NCI-H2029 (cell line): ENCODE results near the gene DPYD.

ENCODE experiments used
- DNase-seq: peaks from one replicate; lab custom pipeline; 2025; lab: John Stamatoyannopoulos, UW

Gene DPYD

DNA sequence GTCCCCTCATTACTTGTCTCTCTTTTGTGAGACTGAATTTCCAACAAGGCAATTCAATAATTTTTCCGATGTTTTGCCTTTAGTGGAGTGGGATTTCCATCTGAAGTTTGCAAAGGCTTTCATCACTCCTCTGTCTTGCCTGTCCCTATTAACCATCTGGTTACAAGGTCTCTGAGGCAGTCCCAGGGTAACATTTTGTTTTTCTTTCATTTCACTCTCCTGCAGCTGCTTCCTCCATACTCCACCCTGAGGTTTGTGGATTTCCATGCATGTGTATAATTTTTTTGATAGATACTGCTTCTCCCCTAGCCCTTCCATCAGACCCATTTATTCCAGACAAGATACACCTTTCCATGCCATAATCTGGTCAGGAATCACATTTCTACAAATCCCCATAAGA, 832.4 kb downstream of the DPYD start:
- DNase-seq, result no peak

GRCh38 chr1:97084546-97084945, 836.3 kb downstream of the DPYD start:
- DNase-seq, result no peak

DNA sequence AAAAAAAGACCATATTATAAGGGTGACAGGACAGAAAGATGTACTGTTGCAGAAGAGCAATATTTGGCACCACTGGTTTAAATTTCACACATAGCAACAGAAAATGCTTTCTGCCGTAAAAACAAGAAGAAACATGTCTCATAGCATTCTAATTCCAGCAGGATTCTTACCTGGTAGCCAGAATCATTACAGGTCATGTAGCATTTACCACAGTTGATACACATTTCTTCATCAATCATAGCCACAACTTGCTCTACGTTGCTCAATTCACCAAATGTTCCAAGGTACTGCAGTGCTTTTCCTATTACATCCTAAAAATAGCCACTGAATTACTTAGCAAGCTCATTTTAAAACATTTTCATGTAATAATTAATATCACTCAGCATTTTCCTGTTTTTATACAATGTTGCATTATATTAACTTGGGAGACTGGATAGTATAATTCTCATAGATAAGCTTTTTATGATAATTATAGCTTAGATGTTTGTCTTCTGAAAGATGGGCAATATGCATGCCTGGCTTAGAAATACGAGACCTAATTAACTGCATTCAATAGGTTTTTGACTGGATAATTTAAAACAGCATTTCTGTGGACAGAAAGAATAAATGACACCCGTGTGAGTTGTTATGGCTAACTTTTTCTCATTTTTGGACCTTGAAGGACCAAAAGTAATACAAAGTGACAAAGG, 838.5 kb downstream of the DPYD start:
- DNase-seq, result no peak

GRCh38 chr1:97078872-97079271, 842.0 kb downstream of the DPYD start:
- DNase-seq, result no peak

GRCh38 chr1:97077221-97077620, 843.6 kb downstream of the DPYD start:
- DNase-seq, result no peak

- no peak for DNase-seq
Measured at GRCh38 chr1:97074771-97075170, 846.1 kb downstream of the DPYD start.

DNA sequence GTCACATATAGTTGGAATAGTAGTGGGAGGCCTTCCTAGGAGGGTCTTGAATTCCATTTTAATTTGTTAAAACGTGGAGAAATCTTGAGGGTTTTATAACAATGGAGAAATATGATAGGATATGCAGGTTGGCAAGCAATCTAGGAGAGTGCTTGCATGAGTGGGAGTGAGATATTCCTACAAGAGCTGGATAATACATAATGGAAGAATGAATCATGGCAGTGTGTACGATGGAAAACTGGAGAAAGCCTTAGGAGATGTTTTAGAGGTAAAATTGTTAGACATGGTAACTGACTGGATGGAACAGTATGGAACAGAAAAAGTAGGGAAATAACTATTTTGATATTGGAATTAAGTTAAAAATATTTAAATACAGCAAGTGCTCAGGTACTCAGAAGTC, 846.9 kb downstream of the DPYD start:
- DNase-seq, result no peak

DNA sequence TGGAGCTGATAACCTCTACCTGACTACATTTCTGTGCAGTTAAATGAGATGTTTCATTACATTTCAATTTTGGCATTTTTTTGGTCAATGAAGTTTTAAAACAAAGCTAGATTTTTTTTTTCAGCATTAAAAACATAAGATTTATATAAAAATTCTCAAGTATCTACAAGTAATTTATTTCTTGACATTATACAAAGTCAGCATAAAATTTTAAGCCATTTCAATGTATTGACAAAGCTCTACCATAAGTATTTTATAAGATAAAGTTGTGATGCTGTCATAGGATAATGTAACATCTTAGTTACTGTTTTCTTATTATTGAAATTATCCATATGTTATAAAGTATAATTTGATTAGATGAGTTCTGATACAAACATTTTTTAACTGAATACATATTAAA, 847.7 kb downstream of the DPYD start:
- no peak for DNase-seq

- DNase-seq, result no peak
Measured at GRCh38 chr1:97071173-97071572, 849.7 kb downstream of the DPYD start.

- no peak for DNase-seq
Measured at GRCh38 chr1:97070376-97070775, 850.5 kb downstream of the DPYD start.

DNA sequence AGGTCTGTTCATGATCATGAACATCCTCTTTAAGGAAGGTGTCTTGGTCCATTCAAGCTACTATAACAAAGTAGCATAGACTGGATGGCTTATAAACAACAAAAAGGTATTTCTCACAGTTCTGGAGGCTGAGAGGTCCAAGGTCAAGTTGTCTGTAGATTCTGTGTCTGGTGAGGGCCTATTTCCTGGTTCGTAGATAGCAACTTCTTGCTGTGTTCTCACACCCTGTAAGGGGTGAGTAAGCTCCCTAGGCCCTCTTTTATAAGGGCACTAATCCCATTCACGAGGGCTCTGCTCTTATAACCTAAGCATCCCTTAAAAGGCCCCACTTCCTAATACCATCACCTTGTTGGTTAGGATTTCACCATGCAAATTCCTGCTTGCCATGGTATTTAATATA, 851.5 kb downstream of the DPYD start:
- no peak for DNase-seq

DNA sequence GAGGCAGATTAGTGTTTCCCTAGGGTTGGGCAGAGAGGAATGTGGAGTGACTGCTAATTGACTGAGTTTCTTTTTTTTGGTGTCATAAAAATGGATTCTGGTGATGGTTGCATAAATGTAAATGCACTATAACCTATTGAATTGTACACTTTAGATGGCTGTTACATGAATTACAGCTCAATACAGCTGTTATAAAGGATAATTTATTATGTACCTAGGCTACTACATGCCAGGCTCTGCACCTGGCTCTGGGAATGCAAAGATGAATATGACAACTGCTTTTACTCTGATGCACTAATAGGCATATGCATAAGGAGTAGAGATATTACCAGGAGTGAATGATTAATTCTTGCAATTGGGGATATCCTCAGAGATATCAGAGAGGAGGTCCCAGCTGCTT, 854.0 kb downstream of the DPYD start:
- DNase-seq, result no peak

- DNase-seq, result no peak
Measured at GRCh38 chr1:97063532-97063931, 857.3 kb downstream of the DPYD start.

GRCh38 chr1:97061604-97062003, 859.2 kb downstream of the DPYD start:
- no peak for DNase-seq

DNA sequence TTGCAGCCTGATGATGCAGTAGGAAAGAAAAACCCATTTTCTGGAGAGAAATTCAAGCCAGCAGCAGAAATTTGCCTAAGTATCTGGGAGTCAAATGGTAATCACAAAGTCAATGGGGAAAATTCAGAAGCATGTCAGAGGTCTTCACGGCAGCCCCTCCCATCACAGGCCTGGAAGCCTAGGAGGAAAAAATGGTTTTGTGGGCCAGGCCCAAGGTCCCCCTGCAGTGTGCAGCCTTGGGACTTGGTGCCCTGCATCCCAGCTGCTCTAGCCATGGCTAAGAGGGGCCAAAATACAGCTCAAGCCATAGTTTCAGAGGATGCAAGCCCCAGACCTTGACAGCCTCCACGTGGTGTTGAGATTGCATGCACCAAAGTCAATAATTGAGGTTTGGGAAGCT, 864.4 kb downstream of the DPYD start:
- DNase-seq, result no peak

GRCh38 chr1:97053268-97053667, 867.6 kb downstream of the DPYD start:
- no peak for DNase-seq

DNA sequence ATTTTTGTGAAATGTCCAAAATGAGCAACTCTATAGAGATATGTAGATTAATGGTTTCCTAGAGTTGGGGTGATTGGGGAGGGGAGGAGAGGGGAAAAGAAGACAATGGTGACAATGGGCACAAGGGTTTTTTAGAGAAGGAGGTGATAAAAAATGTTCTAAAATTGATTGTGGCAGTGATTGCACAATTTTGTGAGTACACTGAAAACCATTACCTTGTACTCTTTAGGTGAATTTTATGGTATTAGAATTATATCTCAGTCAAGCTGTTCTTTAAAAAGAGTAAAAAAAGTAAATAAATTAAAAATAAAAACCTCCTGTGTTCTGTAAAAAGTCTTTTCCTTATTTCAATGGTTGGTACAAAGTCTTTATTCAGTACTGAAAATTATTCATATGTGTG, 869.0 kb downstream of the DPYD start:
- DNase-seq, result no peak

GRCh38 chr1:97050506-97050905, 870.3 kb downstream of the DPYD start:
- DNase-seq, result no peak

GRCh38 chr1:97047421-97047793, 873.4 kb downstream of the DPYD start:
- DNase-seq, result no peak

GRCh38 chr1:97046765-97047420, 873.9 kb downstream of the DPYD start:
- DNase-seq, result no peak

DNA sequence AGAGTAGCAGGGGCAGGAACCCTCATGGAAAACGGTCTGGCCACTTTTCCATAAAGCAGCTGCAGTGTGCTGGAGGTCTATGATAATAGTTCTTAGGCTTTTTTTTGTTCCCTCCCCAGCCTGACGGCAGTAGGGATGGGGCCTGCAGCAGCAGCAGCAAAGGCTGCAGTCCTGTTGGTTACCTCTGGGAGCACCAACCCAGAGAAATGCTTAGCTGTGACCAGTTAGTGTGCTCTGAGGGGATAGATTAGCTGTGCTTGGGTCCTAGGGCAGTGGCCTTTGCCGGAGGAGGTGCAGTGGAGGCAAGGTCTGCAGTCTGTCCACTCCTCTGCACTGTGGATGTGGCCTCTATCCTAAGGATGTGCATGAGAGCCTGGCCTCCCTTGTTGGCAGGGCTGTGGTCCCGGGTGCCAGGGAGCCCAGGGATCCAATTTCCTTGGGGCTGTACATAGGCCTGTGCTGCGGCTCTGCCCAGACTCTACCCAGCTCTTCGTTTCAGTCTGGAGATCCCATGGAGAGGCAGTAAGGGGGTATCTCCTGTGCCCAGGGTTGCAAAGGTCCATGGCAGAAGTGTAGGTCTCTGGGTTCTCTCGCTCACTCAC, 876.6 kb downstream of the DPYD start:
- DNase-seq, result no peak

- no peak for DNase-seq
Measured at GRCh38 chr1:97042551-97042950, 878.3 kb downstream of the DPYD start.

GRCh38 chr1:97041026-97041425, 879.8 kb downstream of the DPYD start:
- DNase-seq, result no peak

GRCh38 chr1:97038410-97038809, 882.4 kb downstream of the DPYD start:
- DNase-seq, result no peak
